Measurements from ENCODE around the gene ADNP.

DNA sequence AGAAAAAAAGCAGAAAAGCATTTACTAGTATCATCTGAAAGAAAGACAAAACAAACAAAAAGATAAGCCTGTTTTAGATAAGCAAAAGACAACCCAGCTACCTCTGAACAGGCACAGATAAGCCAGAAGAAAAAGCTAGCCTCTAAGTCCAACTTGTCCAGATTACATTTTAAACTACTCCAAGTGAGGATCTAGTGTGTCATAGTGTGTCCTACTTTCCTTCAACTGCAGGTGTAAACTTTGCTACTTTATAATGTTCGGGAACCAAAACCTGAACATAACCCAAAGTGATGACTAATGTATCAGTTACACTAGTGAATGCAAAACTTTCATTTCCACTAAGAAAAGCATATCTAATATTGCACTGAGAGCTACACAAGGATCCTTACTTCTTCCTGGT is 19.5 kb downstream of the ADNP start:
- TF ChIP-seq POLR2A (IDR thresholded peaks at IDR 0.05): no peak
- TF ChIP-seq, protein P1, sequence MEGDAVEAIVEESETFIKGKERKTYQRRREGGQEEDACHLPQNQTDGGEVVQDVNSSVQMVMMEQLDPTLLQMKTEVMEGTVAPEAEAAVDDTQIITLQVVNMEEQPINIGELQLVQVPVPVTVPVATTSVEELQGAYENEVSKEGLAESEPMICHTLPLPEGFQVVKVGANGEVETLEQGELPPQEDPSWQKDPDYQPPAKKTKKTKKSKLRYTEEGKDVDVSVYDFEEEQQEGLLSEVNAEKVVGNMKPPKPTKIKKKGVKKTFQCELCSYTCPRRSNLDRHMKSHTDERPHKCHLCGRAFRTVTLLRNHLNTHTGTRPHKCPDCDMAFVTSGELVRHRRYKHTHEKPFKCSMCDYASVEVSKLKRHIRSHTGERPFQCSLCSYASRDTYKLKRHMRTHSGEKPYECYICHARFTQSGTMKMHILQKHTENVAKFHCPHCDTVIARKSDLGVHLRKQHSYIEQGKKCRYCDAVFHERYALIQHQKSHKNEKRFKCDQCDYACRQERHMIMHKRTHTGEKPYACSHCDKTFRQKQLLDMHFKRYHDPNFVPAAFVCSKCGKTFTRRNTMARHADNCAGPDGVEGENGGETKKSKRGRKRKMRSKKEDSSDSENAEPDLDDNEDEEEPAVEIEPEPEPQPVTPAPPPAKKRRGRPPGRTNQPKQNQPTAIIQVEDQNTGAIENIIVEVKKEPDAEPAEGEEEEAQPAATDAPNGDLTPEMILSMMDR (IDR thresholded peaks at IDR 0.05): no peak

Data from esophagus squamous epithelium (tissue), 4 donors.